ENCODE results near the gene INPP5D.
"Not testable (repeated sequence)": the region's sequence is repeated elsewhere in the genome, so short reads cannot be mapped to it uniquely, and the experiment has no call there.

Gene INPP5D

GRCh38 chr2:233184669-233185068 is 124.5 kb downstream of the INPP5D start:
- no peak for DNase-seq

GRCh38 chr2:233185330-233185729 is 125.2 kb downstream of the INPP5D start:
- no peak for DNase-seq

GRCh38 chr2:233185963-233186362 is 125.8 kb downstream of the INPP5D start:
- no peak for DNase-seq

GRCh38 chr2:233186851-233187250 is 126.7 kb downstream of the INPP5D start:
- no peak for DNase-seq

- no peak for DNase-seq
Measured at GRCh38 chr2:233189025-233189424, 128.9 kb downstream of the INPP5D start.

GRCh38 chr2:233191016-233191415 is 130.9 kb downstream of the INPP5D start:
- not testable (repeated sequence) for DNase-seq

GRCh38 chr2:233193738-233194137 is 133.6 kb downstream of the INPP5D start:
- no peak for DNase-seq

- no peak for DNase-seq
Measured at GRCh38 chr2:233195027-233195426, 134.9 kb downstream of the INPP5D start.

GRCh38 chr2:233197022-233197421 is 136.9 kb downstream of the INPP5D start:
- no peak for DNase-seq

GRCh38 chr2:233198026-233198425 is 137.9 kb downstream of the INPP5D start:
- DNase-seq: no peak

GRCh38 chr2:233199870-233200269 is 139.7 kb downstream of the INPP5D start:
- DNase-seq: no peak

- not testable (repeated sequence) for DNase-seq
Measured at GRCh38 chr2:233200790-233201189, 140.6 kb downstream of the INPP5D start.

- no peak for DNase-seq
Measured at GRCh38 chr2:233201258-233202013, 141.3 kb downstream of the INPP5D start.

GRCh38 chr2:233202531-233202944 is 142.4 kb downstream of the INPP5D start:
- no peak for DNase-seq

GRCh38 chr2:233203060-233203459 is 142.9 kb downstream of the INPP5D start:
- DNase-seq: no peak

- no peak for DNase-seq
Measured at GRCh38 chr2:233204286-233204936, 144.3 kb downstream of the INPP5D start.

- no peak for DNase-seq
Measured at GRCh38 chr2:233208382-233209116, 148.4 kb downstream of the INPP5D start.

- DNase-seq: no peak
Measured at GRCh38 chr2:233209117-233209532, 149.0 kb downstream of the INPP5D start.

- no peak for DNase-seq
Measured at GRCh38 chr2:233209533-233210171, 149.5 kb downstream of the INPP5D start.

- no peak for DNase-seq
Measured at GRCh38 chr2:233210281-233210680, 150.1 kb downstream of the INPP5D start.

- DNase-seq: no peak
Measured at GRCh38 chr2:233210843-233211547, 150.9 kb downstream of the INPP5D start.

GRCh38 chr2:233211548-233211895 is 151.4 kb downstream of the INPP5D start:
- DNase-seq: no peak

- DNase-seq: no peak
Measured at GRCh38 chr2:233213011-233213410, 152.9 kb downstream of the INPP5D start.

All from NCI-H1436 treated with DMSO at 0.1 percent for 48 hours (cell line).